Activated CD8-positive, alpha-beta T cell treated with anti-CD3 and anti-CD28 coated beads for 36 hours (primary cell): Measurements from ENCODE around the gene CDH7. TPM values are rescaled to one million over a fixed set of nuclear protein-coding genes. Genes with fewer than 3 reads are reported as not detected.

Source experiments
- ATAC-seq: fragments of 200-7000 bp; cut with Tn5 transposase; one replicate; pipeline ENCODE4 v1.10.0; 2021; ENCODE audit warnings: mild to moderate bottlenecking, moderate library complexity
- CTCF ChIA-PET: fragments of 350-600 bp; sonication (Branson Sonifier 250); formaldehyde crosslinking; loops from one replicate; lab custom pipeline; 2021; ENCODE audit warnings: antibody characterized with exemption; lab: Charles Lee
- POLR2A ChIA-PET: fragments of 350-600 bp; sonication (Branson Sonifier 250); formaldehyde crosslinking; loops from one replicate; lab custom pipeline; 2021; ENCODE audit warnings: antibody characterized with exemption; lab: Charles Lee
- DNase-seq: peaks from one replicate; pipeline ENCODE4 v3.0.0-alpha.2; 2020
- H3K27ac Mint-ChIP-seq: one replicate; pipeline ENCODE4 v1.8.0; 2021; ENCODE audit warnings: mild to moderate bottlenecking, mixed read lengths
- H3K27me3 Mint-ChIP-seq: one replicate; pipeline ENCODE4 v1.8.0; 2021; ENCODE audit warnings: mixed read lengths
- H3K36me3 Mint-ChIP-seq: one replicate; pipeline ENCODE4 v1.8.0; 2021; ENCODE audit warnings: low read depth, mixed read lengths
- H3K4me1 Mint-ChIP-seq: one replicate; pipeline ENCODE4 v1.8.0; 2021; ENCODE audit warnings: low read depth, mixed read lengths
- H3K4me3 Mint-ChIP-seq: one replicate; pipeline ENCODE4 v1.8.0; 2021; ENCODE audit warnings: mild to moderate bottlenecking, moderate library complexity, mixed read lengths
- H3K9me3 Mint-ChIP-seq: one replicate; pipeline ENCODE4 v1.8.0; 2021; ENCODE audit warnings: mixed read lengths
- CTCF ChIP-seq: fragments of 200-600 bp; IDR thresholded peaks from one replicate; pipeline ENCODE4 v1.8.0; 2022; ENCODE audit warnings: antibody characterized with exemption, mild to moderate bottlenecking
- intact Hi-C: fragments of 100-400 bp; cut with micrococcal nuclease; formaldehyde crosslinking; loops from one replicate; pipeline ENCODE4 v1.10.0; 2022
- total RNA-seq, 2 experiments: library from RNA; stranded (reverse); gene quantifications; one replicate each; pipeline ENCODE4 v1.2.3, GENCODE V29; 2021

The CDH7 gene
- total RNA-seq, 2 experiments from 2014 or later: not detected

- no peak overlapping the region for H3K27ac Mint-ChIP-seq
- no peaks in the 10 kb centered on the region for H3K4me1 Mint-ChIP-seq
- ChIA-PET POLR2A (no interaction called here), CTCF (no interaction called here)
- no peak for ATAC-seq
- TF ChIP-seq CTCF: no peak
- H3K4me3 Mint-ChIP-seq: no peak overlapping the region
- no peaks in the 10 kb centered on the region for H3K27me3 Mint-ChIP-seq
- intact Hi-C loops: no loop called here
- no peaks in the 10 kb centered on the region for H3K9me3 Mint-ChIP-seq
- no peaks in the 10 kb centered on the region for H3K36me3 Mint-ChIP-seq
- no peak for DNase-seq
Measured at GRCh38 chr18:65876310-65876709, 125.5 kb downstream of the CDH7 start.

DNA sequence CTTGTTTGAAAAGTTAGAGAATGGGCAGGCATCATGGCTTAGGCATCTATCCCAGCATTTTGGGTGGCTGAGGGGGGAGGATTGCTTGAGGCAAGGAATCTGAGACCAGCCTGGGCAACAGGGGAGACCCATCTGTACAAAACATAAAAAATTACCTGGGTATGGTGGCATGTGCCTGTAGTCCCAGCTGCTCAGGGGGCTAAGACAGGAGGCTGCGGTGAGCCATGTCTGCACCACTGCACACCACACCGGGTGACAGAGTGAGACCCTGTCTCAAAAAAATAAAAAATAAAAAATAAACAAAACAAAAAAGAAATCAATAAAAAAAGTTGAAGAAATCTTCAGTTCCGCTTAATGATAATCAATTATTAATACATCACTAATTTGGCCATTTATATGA, 146.5 kb downstream of the CDH7 start:
- DNase-seq (no peak), ATAC-seq (no peak)
- intact Hi-C loops: no loop called here
- ChIA-PET CTCF (no interaction called here), POLR2A (no interaction called here)
- no peak overlapping the region for H3K27ac Mint-ChIP-seq
- no peak for TF ChIP-seq CTCF
- no peak overlapping the region for H3K4me3 Mint-ChIP-seq
- no peaks in the 10 kb centered on the region for H3K4me1 Mint-ChIP-seq
- H3K36me3 Mint-ChIP-seq: no peaks in the 10 kb centered on the region
- H3K9me3 Mint-ChIP-seq: peaks cover 8% of the 10 kb centered on the region
- H3K27me3 Mint-ChIP-seq: no peaks in the 10 kb centered on the region

DNA sequence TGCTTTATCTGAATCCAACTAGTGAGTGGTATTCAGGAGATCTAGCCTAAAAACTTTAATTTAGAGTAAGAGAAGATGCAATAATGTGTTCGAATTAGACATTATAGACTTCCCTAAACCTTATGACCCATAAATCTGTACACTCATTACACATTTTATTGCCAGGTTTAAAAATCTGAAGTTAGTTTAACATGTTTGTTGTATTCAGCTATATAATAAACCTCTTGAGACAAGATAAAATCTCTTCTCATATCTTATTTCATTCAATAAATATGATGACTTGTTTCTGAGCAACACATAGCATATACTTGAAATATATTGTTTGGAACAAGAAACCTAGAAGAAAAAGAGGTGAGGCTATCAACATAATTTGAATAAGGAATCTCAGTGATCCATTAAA, 150.7 kb downstream of the CDH7 start:
- Mint-ChIP-seq H3K27ac (no peak overlapping the region), H3K36me3 (no peaks in the 10 kb centered on the region), H3K27me3 (no peaks in the 10 kb centered on the region), H3K4me3 (no peak overlapping the region), H3K4me1 (no peaks in the 10 kb centered on the region), H3K9me3 (peaks cover 3% of the 10 kb centered on the region)
- intact Hi-C loops: no loop called here
- no peak for ATAC-seq
- DNase-seq: no peak
- ChIA-PET POLR2A (no interaction called here), CTCF (no interaction called here)
- no peak for TF ChIP-seq CTCF

GRCh38 chr18:65906621-65907034, 155.8 kb downstream of the CDH7 start:
- Mint-ChIP-seq H3K27me3 (no peaks in the 10 kb centered on the region), H3K9me3 (peaks cover 2% of the 10 kb centered on the region), H3K4me3 (no peak overlapping the region), H3K36me3 (no peaks in the 10 kb centered on the region), H3K4me1 (no peaks in the 10 kb centered on the region), H3K27ac (no peak overlapping the region)
- intact Hi-C loops: no loop called here
- ChIA-PET POLR2A (interaction anchor here (0.7 kb wide), 1 partner anchor 506 kb away, joined by 3 read pairs; no protein-coding TSS in a partner anchor), CTCF (no interaction called here)
- ATAC-seq: no peak
- TF ChIP-seq CTCF: no peak
- DNase-seq: no peak

GRCh38 chr18:65907281-65907680, 156.5 kb downstream of the CDH7 start:
- CTCF ChIA-PET: no interaction called here
- DNase-seq: no peak
- no peak for TF ChIP-seq CTCF
- Mint-ChIP-seq H3K36me3 (no peaks in the 10 kb centered on the region), H3K4me3 (no peak overlapping the region), H3K4me1 (no peaks in the 10 kb centered on the region), H3K9me3 (no peaks in the 10 kb centered on the region), H3K27ac (no peak overlapping the region), H3K27me3 (no peaks in the 10 kb centered on the region)
- intact Hi-C loops: no loop called here
- POLR2A ChIA-PET: no interaction called here
- ATAC-seq: no peak
